ENCODE data around the gene ZFYVE16.
"Not testable (repeated sequence)": the region's sequence is repeated elsewhere in the genome, so short reads cannot be mapped to it uniquely, and the experiment has no call there.

Gene ZFYVE16

GRCh38 chr5:80400368-80400767 is 7.5 kb upstream of the ZFYVE16 start:
- H3K4me1 Mint-ChIP-seq, H3K27ac Mint-ChIP-seq, H3K27me3 Mint-ChIP-seq, H3K36me3 Mint-ChIP-seq, H3K4me3 Mint-ChIP-seq, H3K9me3 Mint-ChIP-seq: not testable (repeated sequence)

GRCh38 chr5:80403782-80404181 is 4.1 kb upstream of the ZFYVE16 start:
- Mint-ChIP-seq H3K27ac (no peak overlapping the region), H3K36me3 (no peaks in the 10 kb centered on the region), H3K9me3 (no peaks in the 10 kb centered on the region), H3K4me3 (no peak overlapping the region), H3K27me3 (no peaks in the 10 kb centered on the region), H3K4me1 (peaks cover 10% of the 10 kb centered on the region)

- Mint-ChIP-seq H3K27ac (peak overlapping the region; percentile 99), H3K4me1 (peaks cover 23% of the 10 kb centered on the region)
Observed at GRCh38 chr5:80406980-80407734, 707 bp upstream of the ZFYVE16 start.

GRCh38 chr5:80408484-80409366 is 861 bp downstream of the ZFYVE16 start:
- Mint-ChIP-seq H3K27ac (peak overlapping the region; percentile 77), H3K4me1 (peaks cover 23% of the 10 kb centered on the region), H3K4me3 (peak overlapping the region; percentile 97), H3K36me3 (peaks cover under 1% of the 10 kb centered on the region), H3K27me3 (no peaks in the 10 kb centered on the region), H3K9me3 (no peaks in the 10 kb centered on the region)

More at GRCh38 chr5:80406980-80407734, 707 bp upstream of the ZFYVE16 start:
- Mint-ChIP-seq H3K9me3 (no peaks in the 10 kb centered on the region), H3K4me3 (peak overlapping the region; percentile 97), H3K36me3 (no peaks in the 10 kb centered on the region), H3K27me3 (no peaks in the 10 kb centered on the region)

GRCh38 chr5:80409367-80409966 is 1.6 kb downstream of the ZFYVE16 start:
- H3K27me3 Mint-ChIP-seq, result no peaks in the 10 kb centered on the region
- no peak overlapping the region for H3K27ac Mint-ChIP-seq
- peaks cover 3% of the 10 kb centered on the region for H3K36me3 Mint-ChIP-seq
- H3K4me3 Mint-ChIP-seq, result peak overlapping the region; percentile 51
- peaks cover 23% of the 10 kb centered on the region for H3K4me1 Mint-ChIP-seq
- no peaks in the 10 kb centered on the region for H3K9me3 Mint-ChIP-seq

- Mint-ChIP-seq H3K27me3 (no peaks in the 10 kb centered on the region), H3K9me3 (no peaks in the 10 kb centered on the region), H3K4me3 (no peak overlapping the region), H3K4me1 (peaks cover 27% of the 10 kb centered on the region), H3K27ac (no peak overlapping the region), H3K36me3 (peaks cover 6% of the 10 kb centered on the region)
Observed at GRCh38 chr5:80411589-80412219, 3.8 kb downstream of the ZFYVE16 start.

GRCh38 chr5:80414113-80414512 is 6.2 kb downstream of the ZFYVE16 start:
- Mint-ChIP-seq H3K4me3 (no peak overlapping the region), H3K36me3 (peaks cover 8% of the 10 kb centered on the region), H3K4me1 (peaks cover 19% of the 10 kb centered on the region)

GRCh38 chr5:80417973-80418372 is 10.1 kb downstream of the ZFYVE16 start:
- H3K27ac Mint-ChIP-seq, result no peak overlapping the region
- no peaks in the 10 kb centered on the region for H3K9me3 Mint-ChIP-seq
- no peak overlapping the region for H3K4me3 Mint-ChIP-seq
- H3K27me3 Mint-ChIP-seq, result no peaks in the 10 kb centered on the region
- H3K4me1 Mint-ChIP-seq, result peaks cover 9% of the 10 kb centered on the region
- peaks cover 16% of the 10 kb centered on the region for H3K36me3 Mint-ChIP-seq

More at GRCh38 chr5:80414113-80414512, 6.2 kb downstream of the ZFYVE16 start:
- Mint-ChIP-seq H3K27me3 (no peaks in the 10 kb centered on the region), H3K9me3 (no peaks in the 10 kb centered on the region), H3K27ac (no peak overlapping the region)

GRCh38 chr5:80424365-80424764 is 16.5 kb downstream of the ZFYVE16 start:
- H3K27me3 Mint-ChIP-seq, H3K27ac Mint-ChIP-seq, H3K4me3 Mint-ChIP-seq, H3K9me3 Mint-ChIP-seq: not testable (repeated sequence)
- peaks cover 18% of the 10 kb centered on the region for H3K36me3 Mint-ChIP-seq
- peaks cover 10% of the 10 kb centered on the region for H3K4me1 Mint-ChIP-seq

GRCh38 chr5:80435476-80435875 is 27.6 kb downstream of the ZFYVE16 start:
- Mint-ChIP-seq H3K27me3 (no peaks in the 10 kb centered on the region), H3K36me3 (peaks cover 12% of the 10 kb centered on the region), H3K9me3 (no peaks in the 10 kb centered on the region), H3K4me1 (no peaks in the 10 kb centered on the region), H3K27ac (no peak overlapping the region), H3K4me3 (no peak overlapping the region)

- no peak overlapping the region for H3K4me3 Mint-ChIP-seq
- no peaks in the 10 kb centered on the region for H3K27me3 Mint-ChIP-seq
- peaks cover 20% of the 10 kb centered on the region for H3K36me3 Mint-ChIP-seq
- no peaks in the 10 kb centered on the region for H3K4me1 Mint-ChIP-seq
- H3K9me3 Mint-ChIP-seq, result no peaks in the 10 kb centered on the region
- H3K27ac Mint-ChIP-seq, result no peak overlapping the region
Observed at GRCh38 chr5:80437326-80437725, 29.5 kb downstream of the ZFYVE16 start.

GRCh38 chr5:80438739-80439138 is 30.9 kb downstream of the ZFYVE16 start:
- H3K36me3 Mint-ChIP-seq, result peaks cover 22% of the 10 kb centered on the region
- no peaks in the 10 kb centered on the region for H3K9me3 Mint-ChIP-seq
- no peak overlapping the region for H3K27ac Mint-ChIP-seq
- H3K4me3 Mint-ChIP-seq, result no peak overlapping the region
- H3K27me3 Mint-ChIP-seq, result no peaks in the 10 kb centered on the region
- no peaks in the 10 kb centered on the region for H3K4me1 Mint-ChIP-seq

GRCh38 chr5:80439213-80439612 is 31.3 kb downstream of the ZFYVE16 start:
- H3K9me3 Mint-ChIP-seq, result no peaks in the 10 kb centered on the region
- peaks cover 22% of the 10 kb centered on the region for H3K36me3 Mint-ChIP-seq
- no peaks in the 10 kb centered on the region for H3K27me3 Mint-ChIP-seq
- no peaks in the 10 kb centered on the region for H3K4me1 Mint-ChIP-seq
- no peak overlapping the region for H3K4me3 Mint-ChIP-seq
- H3K27ac Mint-ChIP-seq, result no peak overlapping the region

- H3K27me3 Mint-ChIP-seq, result no peaks in the 10 kb centered on the region
- no peaks in the 10 kb centered on the region for H3K9me3 Mint-ChIP-seq
- H3K27ac Mint-ChIP-seq, result no peak overlapping the region
- H3K4me1 Mint-ChIP-seq, result no peaks in the 10 kb centered on the region
- H3K36me3 Mint-ChIP-seq, result peaks cover 20% of the 10 kb centered on the region
- H3K4me3 Mint-ChIP-seq, result no peak overlapping the region
Observed at GRCh38 chr5:80442742-80443141, 34.9 kb downstream of the ZFYVE16 start.

- H3K4me1 Mint-ChIP-seq, result no peaks in the 10 kb centered on the region
- H3K4me3 Mint-ChIP-seq, result no peak overlapping the region
- H3K27ac Mint-ChIP-seq, result no peak overlapping the region
- H3K36me3 Mint-ChIP-seq, result peaks cover 27% of the 10 kb centered on the region
- no peaks in the 10 kb centered on the region for H3K27me3 Mint-ChIP-seq
- no peaks in the 10 kb centered on the region for H3K9me3 Mint-ChIP-seq
Observed at GRCh38 chr5:80453366-80453765, 45.5 kb downstream of the ZFYVE16 start.
